ENCODE data around the gene NOS1AP.

Gene NOS1AP

GRCh38 chr1:162139211-162139610 lies 69.7 kb downstream of the NOS1AP start:
- no peak for DNase-seq

- DNase-seq = no peak
These were observed 72.0 kb downstream of the NOS1AP start for GRCh38 chr1:162141281-162142054.

GRCh38 chr1:162142968-162143367 lies 73.5 kb downstream of the NOS1AP start:
- DNase-seq = no peak

GRCh38 chr1:162144268-162144667 lies 74.8 kb downstream of the NOS1AP start:
- DNase-seq = no peak

- DNase-seq = no peak
These were observed 75.4 kb downstream of the NOS1AP start for GRCh38 chr1:162144853-162145252.

- no peak for DNase-seq
These were observed 75.9 kb downstream of the NOS1AP start for GRCh38 chr1:162145280-162145965.

GRCh38 chr1:162145966-162146696 lies 76.6 kb downstream of the NOS1AP start:
- DNase-seq = no peak

GRCh38 chr1:162147760-162148159 lies 78.3 kb downstream of the NOS1AP start:
- no peak for DNase-seq

- no peak for DNase-seq
These were observed 80.6 kb downstream of the NOS1AP start for GRCh38 chr1:162150112-162150511.

GRCh38 chr1:162151900-162152829 lies 82.7 kb downstream of the NOS1AP start:
- DNase-seq = no peak

GRCh38 chr1:162153374-162153773 lies 83.9 kb downstream of the NOS1AP start:
- no peak for DNase-seq

- no peak for DNase-seq
These were observed 88.0 kb downstream of the NOS1AP start for GRCh38 chr1:162157469-162157868.

GRCh38 chr1:162158624-162159271 lies 89.3 kb downstream of the NOS1AP start:
- DNase-seq = no peak

- DNase-seq = no peak
These were observed 90.0 kb downstream of the NOS1AP start for GRCh38 chr1:162159515-162159914.

- DNase-seq = no peak
These were observed 92.5 kb downstream of the NOS1AP start for GRCh38 chr1:162161916-162162550.

GRCh38 chr1:162165528-162165927 lies 96.0 kb downstream of the NOS1AP start:
- DNase-seq = no peak

- no peak for DNase-seq
These were observed 97.6 kb downstream of the NOS1AP start for GRCh38 chr1:162166917-162167615.

GRCh38 chr1:162168261-162168660 lies 98.8 kb downstream of the NOS1AP start:
- DNase-seq = no peak

- no peak for DNase-seq
These were observed 99.7 kb downstream of the NOS1AP start for GRCh38 chr1:162169031-162169790.

- DNase-seq = no peak
These were observed 101.6 kb downstream of the NOS1AP start for GRCh38 chr1:162171111-162171510.
